K562 (cell line): ENCODE results near the gene XRN1. TPM values are rescaled to one million over a fixed set of nuclear protein-coding genes. Genes with fewer than 3 reads are reported as not detected.
A peak's percentile ranks its signal among the peaks of the same experiment; 100 is the strongest.

Experiments used
- ATF1 ChIP-seq, 2 experiments: fragments of 450-650 bp in 1 of 2; IDR thresholded peaks; 2 replicates each; pipeline ENCODE4 v1.6.1; 2016; ENCODE audit warnings: missing compliant biosample characterization in 1 of 2, missing genetic modification characterization in 1 of 2
- CBX3 ChIP-seq, 2 experiments: IDR thresholded peaks; 1 replicate in 1 of 2; 2 replicates in 1 of 2; pipeline ENCODE4 v1.6.1; 2012; ENCODE audit warnings: inconsistent platforms in 2 of 2, low read length in 2 of 2, borderline replicate concordance in 1 of 2, control low read depth in 1 of 2
- CC2D1A ChIP-seq: fragments of 450-650 bp; IDR thresholded peaks from 2 replicates; pipeline ENCODE4 v1.6.1; 2017; ENCODE audit warnings: mild to moderate bottlenecking
- E2F3 ChIP-seq: fragments of 250-450 bp; sonication (Bioruptor Pico); IDR thresholded peaks from 2 replicates; pipeline ENCODE4 v1.4.0; 2020; ENCODE audit warnings: mild to moderate bottlenecking
- KAT8 ChIP-seq: fragments of 450-650 bp; IDR thresholded peaks from 2 replicates; pipeline ENCODE4 v1.6.1; 2016; ENCODE audit warnings: low read depth, mild to moderate bottlenecking
- MLLT1 ChIP-seq, 2 experiments: fragments of 450-650 bp; IDR thresholded peaks; 2 replicates each; pipeline ENCODE4 v1.6.1; 2016
- NFYB ChIP-seq: IDR thresholded peaks from 2 replicates; pipeline ENCODE4 v1.6.1; 2011; ENCODE audit warnings: mild to moderate bottlenecking, moderate library complexity; ENCODE audit not compliant: insufficient read length; ENCODE audit errors: extremely low read depth
- TBP ChIP-seq: optimal IDR thresholded peaks from 2 replicates; pipeline ENCODE3; 2011; ENCODE audit warnings: low read depth, low read length, improper control_type of control experiment
- ZC3H11A ChIP-seq: IDR thresholded peaks from 2 replicates; pipeline ENCODE4 v1.6.1; 2012; ENCODE audit warnings: low read depth, low read length, improper control_type of control experiment
- polyA plus RNA-seq, 8 experiments: library from polyadenylated mRNA; depleted of rRNA in 4 of 8; stranded (reverse) in 5 of 8; unstranded in 3 of 8; fragments of >200 nt; fragmentation: Nextera tagmentation in 2 of 8; fragmentation: Illumina TruSeq in 1 of 8; extraction: Ambion mirVana in 2 of 8; extraction: Trizol in 1 of 8; gene quantifications; 2 replicates each; pipeline versions ENCODE4 v1.2.1 to v1.2.3, GENCODE V29; 2011 to 2014; ENCODE audit warnings: inconsistent platforms in 1 of 8, missing spikeins in 1 of 8
- total RNA-seq, 7 experiments: library from RNA; depleted of rRNA in 6 of 7; stranded (reverse); fragments of >200 nt in 6 of 7; fragmentation: Illumina TruSeq in 2 of 7; extraction: Trizol in 2 of 7; gene quantifications; 2 replicates each; pipeline versions ENCODE4 v1.2.1 to v1.2.3, GENCODE V29; 2011 to 2021; ENCODE audit warnings: low replicate concordance in 1 of 7
- TF ChIP-seq, protein P1 (sequence below): fragments of 450-650 bp; IDR thresholded peaks from 2 replicates; pipeline ENCODE4 v1.6.1; 2016
- TF ChIP-seq, protein P2 (sequence below): sonication (generic); formaldehyde crosslinking; IDR thresholded peaks from 2 replicates; pipeline ENCODE4 v1.8.0; 2022; ENCODE audit warnings: missing genetic modification reagents, mild to moderate bottlenecking, moderate library complexity, borderline replicate concordance
- TF ChIP-seq, protein P3 (sequence below), 2 experiments: fragments of 450-650 bp in 1 of 2; sonication (generic) in 1 of 2; formaldehyde crosslinking in 1 of 2; IDR thresholded peaks; 2 replicates each; pipeline versions ENCODE4 v1.7.1 to v1.9.0; 2016 to 2022; ENCODE audit warnings: inconsistent platforms in 1 of 2, mild to moderate bottlenecking in 1 of 2, missing genetic modification reagents in 1 of 2
- TF ChIP-seq, protein P4 (sequence below): IDR thresholded peaks from 2 replicates; pipeline ENCODE4 v1.6.1; 2012; ENCODE audit warnings: low read depth, low read length, improper control_type of control experiment, borderline replicate concordance

XRN1 gene
- total and polyA plus RNA-seq, 9 of the 15 experiments (the other 6 are each of a cell fraction or from before 2014, with no cell fraction given): 3.1 to 28.4 (median 17.2) TPM

DNA sequence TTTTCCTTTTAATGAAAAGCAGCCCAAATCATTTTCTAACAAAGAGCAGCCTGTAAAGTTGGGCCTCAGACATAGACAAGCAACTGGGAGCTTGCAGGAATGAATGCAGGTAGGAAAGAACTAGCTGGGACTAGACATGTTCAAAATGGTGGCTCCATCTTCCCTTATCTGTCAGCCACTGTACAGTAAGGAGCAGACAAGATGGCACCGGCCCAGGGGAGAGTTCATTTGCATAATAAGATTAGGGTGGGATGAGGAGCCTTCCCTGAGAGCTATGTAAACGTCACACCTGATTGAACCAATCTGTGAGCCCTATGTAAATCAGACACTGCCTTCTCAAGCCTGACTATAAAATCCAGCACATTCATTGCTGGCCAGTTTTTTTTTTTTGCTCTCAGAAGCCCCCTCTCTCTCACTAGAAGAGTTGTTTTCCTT lies 162.7 kb downstream of the XRN1 start (continued):
- TF ChIP-seq CC2D1A (peak; percentile 58; the same call in 1 of the 2 replicates), NFYB (peak; percentile 4), ATF1 (CRISPR knock-in tag; IDR thresholded peaks at IDR 0.05) (no peak), ATF1 (tag; IDR thresholded peaks at IDR 0.05) (peak; percentile 64), ZC3H11A (peak; percentile 80; the same call in 1 of the 2 replicates), MLLT1 (IDR thresholded peaks at IDR 0.05) (no peak), E2F3 (CRISPR knock-in tag) (no peak), CBX3 (IDR thresholded peaks at IDR 0.05; ENCODE audit: borderline replicate concordance in 1 of 2, low read length in 2 of 2) (peak in 1 of 2 experiments; percentile 75; a peak in 1 of 3 replicates), KAT8 (peak; percentile 95), TBP (peak; percentile 68)
- TF ChIP-seq, protein P1, sequence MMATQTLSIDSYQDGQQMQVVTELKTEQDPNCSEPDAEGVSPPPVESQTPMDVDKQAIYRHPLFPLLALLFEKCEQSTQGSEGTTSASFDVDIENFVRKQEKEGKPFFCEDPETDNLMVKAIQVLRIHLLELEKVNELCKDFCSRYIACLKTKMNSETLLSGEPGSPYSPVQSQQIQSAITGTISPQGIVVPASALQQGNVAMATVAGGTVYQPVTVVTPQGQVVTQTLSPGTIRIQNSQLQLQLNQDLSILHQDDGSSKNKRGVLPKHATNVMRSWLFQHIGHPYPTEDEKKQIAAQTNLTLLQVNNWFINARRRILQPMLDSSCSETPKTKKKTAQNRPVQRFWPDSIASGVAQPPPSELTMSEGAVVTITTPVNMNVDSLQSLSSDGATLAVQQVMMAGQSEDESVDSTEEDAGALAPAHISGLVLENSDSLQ: peak; percentile 70
- TF ChIP-seq, protein P2, sequence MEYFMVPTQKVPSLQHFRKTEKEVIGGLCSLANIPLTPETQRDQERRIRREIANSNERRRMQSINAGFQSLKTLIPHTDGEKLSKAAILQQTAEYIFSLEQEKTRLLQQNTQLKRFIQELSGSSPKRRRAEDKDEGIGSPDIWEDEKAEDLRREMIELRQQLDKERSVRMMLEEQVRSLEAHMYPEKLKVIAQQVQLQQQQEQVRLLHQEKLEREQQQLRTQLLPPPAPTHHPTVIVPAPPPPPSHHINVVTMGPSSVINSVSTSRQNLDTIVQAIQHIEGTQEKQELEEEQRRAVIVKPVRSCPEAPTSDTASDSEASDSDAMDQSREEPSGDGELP (CRISPR knock-in tag): no peak
- TF ChIP-seq, protein P3, sequence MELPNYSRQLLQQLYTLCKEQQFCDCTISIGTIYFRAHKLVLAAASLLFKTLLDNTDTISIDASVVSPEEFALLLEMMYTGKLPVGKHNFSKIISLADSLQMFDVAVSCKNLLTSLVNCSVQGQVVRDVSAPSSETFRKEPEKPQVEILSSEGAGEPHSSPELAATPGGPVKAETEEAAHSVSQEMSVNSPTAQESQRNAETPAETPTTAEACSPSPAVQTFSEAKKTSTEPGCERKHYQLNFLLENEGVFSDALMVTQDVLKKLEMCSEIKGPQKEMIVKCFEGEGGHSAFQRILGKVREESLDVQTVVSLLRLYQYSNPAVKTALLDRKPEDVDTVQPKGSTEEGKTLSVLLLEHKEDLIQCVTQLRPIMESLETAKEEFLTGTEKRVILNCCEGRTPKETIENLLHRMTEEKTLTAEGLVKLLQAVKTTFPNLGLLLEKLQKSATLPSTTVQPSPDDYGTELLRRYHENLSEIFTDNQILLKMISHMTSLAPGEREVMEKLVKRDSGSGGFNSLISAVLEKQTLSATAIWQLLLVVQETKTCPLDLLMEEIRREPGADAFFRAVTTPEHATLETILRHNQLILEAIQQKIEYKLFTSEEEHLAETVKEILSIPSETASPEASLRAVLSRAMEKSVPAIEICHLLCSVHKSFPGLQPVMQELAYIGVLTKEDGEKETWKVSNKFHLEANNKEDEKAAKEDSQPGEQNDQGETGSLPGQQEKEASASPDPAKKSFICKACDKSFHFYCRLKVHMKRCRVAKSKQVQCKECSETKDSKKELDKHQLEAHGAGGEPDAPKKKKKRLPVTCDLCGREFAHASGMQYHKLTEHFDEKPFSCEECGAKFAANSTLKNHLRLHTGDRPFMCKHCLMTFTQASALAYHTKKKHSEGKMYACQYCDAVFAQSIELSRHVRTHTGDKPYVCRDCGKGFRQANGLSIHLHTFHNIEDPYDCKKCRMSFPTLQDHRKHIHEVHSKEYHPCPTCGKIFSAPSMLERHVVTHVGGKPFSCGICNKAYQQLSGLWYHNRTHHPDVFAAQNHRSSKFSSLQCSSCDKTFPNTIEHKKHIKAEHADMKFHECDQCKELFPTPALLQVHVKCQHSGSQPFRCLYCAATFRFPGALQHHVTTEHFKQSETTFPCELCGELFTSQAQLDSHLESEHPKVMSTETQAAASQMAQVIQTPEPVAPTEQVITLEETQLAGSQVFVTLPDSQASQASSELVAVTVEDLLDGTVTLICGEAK (IDR thresholded peaks at IDR 0.05): no peak
- TF ChIP-seq, protein P3 (CRISPR knock-in tag; IDR thresholded peaks at IDR 0.05): no peak
- TF ChIP-seq, protein P4, sequence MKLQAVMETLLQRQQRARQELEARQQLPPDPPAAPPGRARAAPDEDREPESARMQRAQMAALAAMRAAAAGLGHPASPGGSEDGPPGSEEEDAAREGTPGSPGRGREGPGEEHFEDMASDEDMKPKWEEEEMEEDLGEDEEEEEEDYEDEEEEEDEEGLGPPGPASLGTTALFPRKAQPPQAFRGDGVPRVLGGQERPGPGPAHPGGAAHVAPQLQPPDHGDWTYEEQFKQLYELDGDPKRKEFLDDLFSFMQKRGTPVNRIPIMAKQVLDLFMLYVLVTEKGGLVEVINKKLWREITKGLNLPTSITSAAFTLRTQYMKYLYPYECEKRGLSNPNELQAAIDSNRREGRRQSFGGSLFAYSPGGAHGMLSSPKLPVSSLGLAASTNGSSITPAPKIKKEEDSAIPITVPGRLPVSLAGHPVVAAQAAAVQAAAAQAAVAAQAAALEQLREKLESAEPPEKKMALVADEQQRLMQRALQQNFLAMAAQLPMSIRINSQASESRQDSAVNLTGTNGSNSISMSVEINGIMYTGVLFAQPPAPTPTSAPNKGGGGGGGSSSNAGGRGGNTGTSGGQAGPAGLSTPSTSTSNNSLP: 0 out of 2 replicates have a peak, but pooled peaks have one; percentile 39
